WTC11 (cell line): ENCODE measurements around the gene KCNIP4. TPM values are rescaled to one million over a fixed set of nuclear protein-coding genes. Genes with fewer than 3 reads are reported as not detected.

ENCODE experiments used
- ATAC-seq: fragments of 200-7000 bp; cut with Tn5 transposase; 2 replicates; pipeline ENCODE4 v1.10.0; 2021; ENCODE audit warnings: mild to moderate bottlenecking, moderate library complexity
- CTCF ChIA-PET: fragments of 300-600 bp; sonication (Branson Sonifier 250); formaldehyde crosslinking; loops from one replicate; lab custom pipeline; 2021; ENCODE audit warnings: antibody characterized with exemption; lab: Charles Lee
- POLR2A ChIA-PET: fragments of 350-600 bp; sonication (Branson Sonifier 250); formaldehyde crosslinking; loops from one replicate; lab custom pipeline; 2021; ENCODE audit warnings: antibody characterized with exemption; lab: Charles Lee
- DNase-seq: peaks from one replicate; pipeline ENCODE4 v3.0.0; 2021; ENCODE audit warnings: low spot score
- H3K27ac Mint-ChIP-seq: 2 replicates; pipeline ENCODE4 v1.8.0; 2021; ENCODE audit warnings: mixed read lengths
- H3K27me3 Mint-ChIP-seq: 2 replicates; pipeline ENCODE4 v1.8.0; 2021; ENCODE audit warnings: low read depth, mild to moderate bottlenecking, moderate library complexity, mixed read lengths
- H3K36me3 Mint-ChIP-seq: 2 replicates; pipeline ENCODE4 v1.8.0; 2021; ENCODE audit warnings: mixed read lengths
- H3K4me1 Mint-ChIP-seq: 2 replicates; pipeline ENCODE4 v1.8.0; 2022; ENCODE audit warnings: mixed read lengths
- H3K4me3 Mint-ChIP-seq: 2 replicates; pipeline ENCODE4 v1.8.0; 2021; ENCODE audit warnings: mild to moderate bottlenecking, moderate library complexity, mixed read lengths
- H3K9me3 Mint-ChIP-seq: 2 replicates; pipeline ENCODE4 v1.8.0; 2021; ENCODE audit warnings: mixed read lengths
- FOXJ3 ChIP-seq: sonication (generic); formaldehyde crosslinking; IDR thresholded peaks from 2 replicates; pipeline ENCODE4 v1.9.0; 2021; ENCODE audit warnings: missing genetic modification reagents, mild to moderate bottlenecking, borderline replicate concordance
- GABPB1 ChIP-seq: sonication (generic); formaldehyde crosslinking; IDR thresholded peaks from 2 replicates; pipeline ENCODE4 v1.8.1; 2023; ENCODE audit warnings: mild to moderate bottlenecking, missing genetic modification reagents
- IRF2 ChIP-seq: sonication (generic); formaldehyde crosslinking; IDR thresholded peaks from 2 replicates; pipeline ENCODE4 v1.8.0; 2022; ENCODE audit warnings: low read depth, missing genetic modification reagents, borderline replicate concordance
- JAZF1 ChIP-seq: fragments of 250-450 bp; sonication (Bioruptor Pico); IDR thresholded peaks from 2 replicates; pipeline ENCODE4 v1.9.0; 2021; ENCODE audit warnings: moderate library complexity, mild to moderate bottlenecking, inconsistent platforms
- KAT7 ChIP-seq: sonication (generic); formaldehyde crosslinking; IDR thresholded peaks from 2 replicates; pipeline ENCODE4 v1.8.1; 2023; ENCODE audit warnings: missing genetic modification reagents, mild to moderate bottlenecking, borderline replicate concordance
- NFYB ChIP-seq: sonication (generic); formaldehyde crosslinking; conservative IDR thresholded peaks from 2 replicates; pipeline ENCODE4 v1.8.0; 2022; ENCODE audit warnings: low read depth, missing genetic modification reagents
- NR1H2 ChIP-seq: sonication (generic); formaldehyde crosslinking; IDR thresholded peaks from 2 replicates; pipeline ENCODE4 v1.9.0; 2021; ENCODE audit warnings: mild to moderate bottlenecking, moderate library complexity, missing genetic modification reagents
- NR2C2 ChIP-seq: sonication (generic); formaldehyde crosslinking; IDR thresholded peaks from 2 replicates; pipeline ENCODE4 v1.8.0; 2022; ENCODE audit warnings: mild to moderate bottlenecking, missing genetic modification reagents
- ZNF138 ChIP-seq: sonication (generic); formaldehyde crosslinking; conservative IDR thresholded peaks from 2 replicates; pipeline ENCODE4 v1.8.1; 2022; ENCODE audit warnings: mild to moderate bottlenecking, moderate library complexity, missing genetic modification reagents
- ZNF396 ChIP-seq: fragments of 250-450 bp; sonication (Bioruptor Pico); IDR thresholded peaks from 2 replicates; pipeline ENCODE4 v1.8.0; 2021; ENCODE audit warnings: mild to moderate bottlenecking, moderate library complexity, borderline replicate concordance
- total RNA-seq: library from RNA; stranded (reverse); gene quantifications from 3 replicates; pipeline ENCODE4 v1.2.3, GENCODE V29; 2021
- TF ChIP-seq, protein P1 (sequence below): fragments of 250-450 bp; sonication (Bioruptor Pico); IDR thresholded peaks from 2 replicates; pipeline ENCODE4 v2.1.2; 2022; ENCODE audit warnings: mild to moderate bottlenecking, moderate library complexity
- TF ChIP-seq, protein P2 (sequence below): sonication (generic); formaldehyde crosslinking; IDR thresholded peaks from 2 replicates; pipeline ENCODE4 v1.8.1; 2023; ENCODE audit warnings: mild to moderate bottlenecking, missing genetic modification reagents
- TF ChIP-seq, protein P3 (sequence below): sonication (generic); formaldehyde crosslinking; conservative IDR thresholded peaks from 2 replicates; pipeline ENCODE4 v1.8.1; 2023; ENCODE audit warnings: mild to moderate bottlenecking, low read depth, missing genetic modification reagents, moderate library complexity
- TF ChIP-seq, protein P4 (sequence below): sonication (generic); formaldehyde crosslinking; IDR thresholded peaks from 2 replicates; pipeline ENCODE4 v1.8.1; 2023; ENCODE audit warnings: mild to moderate bottlenecking, missing genetic modification reagents
- TF ChIP-seq, protein P5 (sequence below): sonication (generic); formaldehyde crosslinking; IDR thresholded peaks from 2 replicates; pipeline ENCODE4 v1.8.0; 2023; ENCODE audit warnings: mild to moderate bottlenecking, missing genetic modification reagents
- TF ChIP-seq, protein P6 (sequence below): sonication (generic); formaldehyde crosslinking; IDR thresholded peaks from 2 replicates; pipeline ENCODE4 v1.8.0; 2022; ENCODE audit warnings: mild to moderate bottlenecking, missing genetic modification reagents

The KCNIP4 gene
- total RNA-seq, 1 experiment from 2014 or later: not detected

DNA sequence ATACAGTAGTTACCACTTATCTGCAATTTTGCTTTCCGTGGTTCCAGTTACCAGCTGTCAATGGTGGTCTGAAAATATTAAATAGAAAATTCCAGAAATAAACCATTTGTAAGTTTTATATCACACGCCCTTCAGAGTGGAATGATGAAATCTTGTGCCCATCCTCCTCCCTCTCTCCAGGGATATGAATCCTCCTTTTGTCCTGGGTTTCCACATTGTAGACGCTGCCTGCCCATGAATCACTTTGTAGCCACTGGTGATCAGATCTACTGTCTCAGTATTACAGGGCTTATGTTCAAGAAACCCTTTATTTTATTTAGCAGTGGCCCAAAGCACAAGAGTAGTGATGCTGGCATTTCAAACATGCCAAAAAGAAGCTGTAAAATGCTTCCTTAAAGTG, 198.6 kb downstream of the KCNIP4 start:
- Mint-ChIP-seq H3K4me3 (no peak overlapping the region), H3K27me3 (no peaks in the 10 kb centered on the region), H3K27ac (no peak overlapping the region), H3K9me3 (no peaks in the 10 kb centered on the region), H3K36me3 (no peaks in the 10 kb centered on the region), H3K4me1 (peaks cover 23% of the 10 kb centered on the region)
- ChIA-PET CTCF (no interaction called here), POLR2A (no interaction called here)
- TF ChIP-seq, protein P1, sequence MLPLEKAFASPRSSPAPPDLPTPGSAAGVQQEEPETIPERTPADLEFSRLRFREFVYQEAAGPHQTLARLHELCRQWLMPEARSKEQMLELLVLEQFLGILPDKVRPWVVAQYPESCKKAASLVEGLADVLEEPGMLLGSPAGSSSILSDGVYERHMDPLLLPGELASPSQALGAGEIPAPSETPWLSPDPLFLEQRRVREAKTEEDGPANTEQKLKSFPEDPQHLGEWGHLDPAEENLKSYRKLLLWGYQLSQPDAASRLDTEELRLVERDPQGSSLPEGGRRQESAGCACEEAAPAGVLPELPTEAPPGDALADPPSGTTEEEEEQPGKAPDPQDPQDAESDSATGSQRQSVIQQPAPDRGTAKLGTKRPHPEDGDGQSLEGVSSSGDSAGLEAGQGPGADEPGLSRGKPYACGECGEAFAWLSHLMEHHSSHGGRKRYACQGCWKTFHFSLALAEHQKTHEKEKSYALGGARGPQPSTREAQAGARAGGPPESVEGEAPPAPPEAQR (CRISPR knock-in tag): no peak
- TF ChIP-seq, protein P2, sequence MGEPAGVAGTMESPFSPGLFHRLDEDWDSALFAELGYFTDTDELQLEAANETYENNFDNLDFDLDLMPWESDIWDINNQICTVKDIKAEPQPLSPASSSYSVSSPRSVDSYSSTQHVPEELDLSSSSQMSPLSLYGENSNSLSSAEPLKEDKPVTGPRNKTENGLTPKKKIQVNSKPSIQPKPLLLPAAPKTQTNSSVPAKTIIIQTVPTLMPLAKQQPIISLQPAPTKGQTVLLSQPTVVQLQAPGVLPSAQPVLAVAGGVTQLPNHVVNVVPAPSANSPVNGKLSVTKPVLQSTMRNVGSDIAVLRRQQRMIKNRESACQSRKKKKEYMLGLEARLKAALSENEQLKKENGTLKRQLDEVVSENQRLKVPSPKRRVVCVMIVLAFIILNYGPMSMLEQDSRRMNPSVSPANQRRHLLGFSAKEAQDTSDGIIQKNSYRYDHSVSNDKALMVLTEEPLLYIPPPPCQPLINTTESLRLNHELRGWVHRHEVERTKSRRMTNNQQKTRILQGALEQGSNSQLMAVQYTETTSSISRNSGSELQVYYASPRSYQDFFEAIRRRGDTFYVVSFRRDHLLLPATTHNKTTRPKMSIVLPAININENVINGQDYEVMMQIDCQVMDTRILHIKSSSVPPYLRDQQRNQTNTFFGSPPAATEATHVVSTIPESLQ (CRISPR knock-in tag): no peak
- TF ChIP-seq FOXJ3 (CRISPR knock-in tag) (no peak), NR1H2 (CRISPR knock-in tag) (no peak), NR2C2 (CRISPR knock-in tag) (no peak), GABPB1 (no peak), KAT7 (CRISPR knock-in tag) (no peak), JAZF1 (CRISPR knock-in tag) (no peak), ZNF396 (CRISPR knock-in tag) (no peak), IRF2 (CRISPR knock-in tag) (no peak), ZNF138 (no peak), NFYB (CRISPR knock-in tag) (no peak)
- TF ChIP-seq, protein P3, sequence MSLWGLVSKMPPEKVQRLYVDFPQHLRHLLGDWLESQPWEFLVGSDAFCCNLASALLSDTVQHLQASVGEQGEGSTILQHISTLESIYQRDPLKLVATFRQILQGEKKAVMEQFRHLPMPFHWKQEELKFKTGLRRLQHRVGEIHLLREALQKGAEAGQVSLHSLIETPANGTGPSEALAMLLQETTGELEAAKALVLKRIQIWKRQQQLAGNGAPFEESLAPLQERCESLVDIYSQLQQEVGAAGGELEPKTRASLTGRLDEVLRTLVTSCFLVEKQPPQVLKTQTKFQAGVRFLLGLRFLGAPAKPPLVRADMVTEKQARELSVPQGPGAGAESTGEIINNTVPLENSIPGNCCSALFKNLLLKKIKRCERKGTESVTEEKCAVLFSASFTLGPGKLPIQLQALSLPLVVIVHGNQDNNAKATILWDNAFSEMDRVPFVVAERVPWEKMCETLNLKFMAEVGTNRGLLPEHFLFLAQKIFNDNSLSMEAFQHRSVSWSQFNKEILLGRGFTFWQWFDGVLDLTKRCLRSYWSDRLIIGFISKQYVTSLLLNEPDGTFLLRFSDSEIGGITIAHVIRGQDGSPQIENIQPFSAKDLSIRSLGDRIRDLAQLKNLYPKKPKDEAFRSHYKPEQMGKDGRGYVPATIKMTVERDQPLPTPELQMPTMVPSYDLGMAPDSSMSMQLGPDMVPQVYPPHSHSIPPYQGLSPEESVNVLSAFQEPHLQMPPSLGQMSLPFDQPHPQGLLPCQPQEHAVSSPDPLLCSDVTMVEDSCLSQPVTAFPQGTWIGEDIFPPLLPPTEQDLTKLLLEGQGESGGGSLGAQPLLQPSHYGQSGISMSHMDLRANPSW (CRISPR knock-in tag): no peak
- TF ChIP-seq, protein P4, sequence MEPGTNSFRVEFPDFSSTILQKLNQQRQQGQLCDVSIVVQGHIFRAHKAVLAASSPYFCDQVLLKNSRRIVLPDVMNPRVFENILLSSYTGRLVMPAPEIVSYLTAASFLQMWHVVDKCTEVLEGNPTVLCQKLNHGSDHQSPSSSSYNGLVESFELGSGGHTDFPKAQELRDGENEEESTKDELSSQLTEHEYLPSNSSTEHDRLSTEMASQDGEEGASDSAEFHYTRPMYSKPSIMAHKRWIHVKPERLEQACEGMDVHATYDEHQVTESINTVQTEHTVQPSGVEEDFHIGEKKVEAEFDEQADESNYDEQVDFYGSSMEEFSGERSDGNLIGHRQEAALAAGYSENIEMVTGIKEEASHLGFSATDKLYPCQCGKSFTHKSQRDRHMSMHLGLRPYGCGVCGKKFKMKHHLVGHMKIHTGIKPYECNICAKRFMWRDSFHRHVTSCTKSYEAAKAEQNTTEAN (CRISPR knock-in tag): no peak
- TF ChIP-seq, protein P5, sequence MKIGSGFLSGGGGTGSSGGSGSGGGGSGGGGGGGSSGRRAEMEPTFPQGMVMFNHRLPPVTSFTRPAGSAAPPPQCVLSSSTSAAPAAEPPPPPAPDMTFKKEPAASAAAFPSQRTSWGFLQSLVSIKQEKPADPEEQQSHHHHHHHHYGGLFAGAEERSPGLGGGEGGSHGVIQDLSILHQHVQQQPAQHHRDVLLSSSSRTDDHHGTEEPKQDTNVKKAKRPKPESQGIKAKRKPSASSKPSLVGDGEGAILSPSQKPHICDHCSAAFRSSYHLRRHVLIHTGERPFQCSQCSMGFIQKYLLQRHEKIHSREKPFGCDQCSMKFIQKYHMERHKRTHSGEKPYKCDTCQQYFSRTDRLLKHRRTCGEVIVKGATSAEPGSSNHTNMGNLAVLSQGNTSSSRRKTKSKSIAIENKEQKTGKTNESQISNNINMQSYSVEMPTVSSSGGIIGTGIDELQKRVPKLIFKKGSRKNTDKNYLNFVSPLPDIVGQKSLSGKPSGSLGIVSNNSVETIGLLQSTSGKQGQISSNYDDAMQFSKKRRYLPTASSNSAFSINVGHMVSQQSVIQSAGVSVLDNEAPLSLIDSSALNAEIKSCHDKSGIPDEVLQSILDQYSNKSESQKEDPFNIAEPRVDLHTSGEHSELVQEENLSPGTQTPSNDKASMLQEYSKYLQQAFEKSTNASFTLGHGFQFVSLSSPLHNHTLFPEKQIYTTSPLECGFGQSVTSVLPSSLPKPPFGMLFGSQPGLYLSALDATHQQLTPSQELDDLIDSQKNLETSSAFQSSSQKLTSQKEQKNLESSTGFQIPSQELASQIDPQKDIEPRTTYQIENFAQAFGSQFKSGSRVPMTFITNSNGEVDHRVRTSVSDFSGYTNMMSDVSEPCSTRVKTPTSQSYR (CRISPR knock-in tag): no peak
- TF ChIP-seq, protein P6, sequence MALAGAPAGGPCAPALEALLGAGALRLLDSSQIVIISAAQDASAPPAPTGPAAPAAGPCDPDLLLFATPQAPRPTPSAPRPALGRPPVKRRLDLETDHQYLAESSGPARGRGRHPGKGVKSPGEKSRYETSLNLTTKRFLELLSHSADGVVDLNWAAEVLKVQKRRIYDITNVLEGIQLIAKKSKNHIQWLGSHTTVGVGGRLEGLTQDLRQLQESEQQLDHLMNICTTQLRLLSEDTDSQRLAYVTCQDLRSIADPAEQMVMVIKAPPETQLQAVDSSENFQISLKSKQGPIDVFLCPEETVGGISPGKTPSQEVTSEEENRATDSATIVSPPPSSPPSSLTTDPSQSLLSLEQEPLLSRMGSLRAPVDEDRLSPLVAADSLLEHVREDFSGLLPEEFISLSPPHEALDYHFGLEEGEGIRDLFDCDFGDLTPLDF (CRISPR knock-in tag): no peak
- no peak for ATAC-seq
- DNase-seq: no peak
